ENCODE results near the gene VPS4B.
"Not testable (repeated sequence)": the region's sequence is repeated elsewhere in the genome, so short reads cannot be mapped to it uniquely, and the experiment has no call there.

Gene VPS4B

GRCh38 chr18:63422087-63422863, at the start of gene VPS4B:
TSS of gene VPS4B (minus strand) at chr18:63422476. CDS start at chr18:63422259, 217 bp downstream.
- DNase-seq = peak; percentile 100

GRCh38 chr18:63470751-63471150, 48.5 kb upstream of the VPS4B start:
- no peak for DNase-seq

DNA sequence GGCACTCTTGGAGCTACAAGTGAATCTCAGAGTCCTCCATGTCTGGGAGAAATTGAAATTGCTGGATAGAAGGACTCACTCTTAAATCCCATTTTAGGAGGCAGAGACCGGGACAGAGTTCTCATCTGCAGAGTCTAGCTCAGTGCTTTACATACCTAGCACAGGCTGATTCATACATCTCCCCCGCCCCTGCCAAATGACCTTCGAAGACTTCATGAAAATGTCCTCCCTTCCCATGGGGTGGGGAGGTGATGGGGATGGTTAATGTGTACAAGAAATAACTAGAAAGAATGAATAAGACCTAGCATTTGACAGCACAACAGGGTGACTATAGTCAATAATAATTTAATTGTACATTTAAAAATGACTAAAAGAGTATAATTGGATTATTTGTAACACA, 46.3 kb upstream of the VPS4B start:
- no peak for DNase-seq

- DNase-seq = no peak
These were observed 45.4 kb upstream of the VPS4B start for GRCh38 chr18:63467699-63468098.

GRCh38 chr18:63465059-63465458, 42.8 kb upstream of the VPS4B start:
- DNase-seq = no peak

- DNase-seq = no peak
These were observed 42.2 kb upstream of the VPS4B start for GRCh38 chr18:63464434-63464833.

GRCh38 chr18:63460414-63460813, 38.1 kb upstream of the VPS4B start:
- no peak for DNase-seq

- no peak for DNase-seq
These were observed 35.7 kb upstream of the VPS4B start for GRCh38 chr18:63457977-63458376.

GRCh38 chr18:63454497-63454896, 32.2 kb upstream of the VPS4B start:
- DNase-seq = no peak

GRCh38 chr18:63452751-63453150, 30.5 kb upstream of the VPS4B start:
- DNase-seq = not testable (repeated sequence)

DNA sequence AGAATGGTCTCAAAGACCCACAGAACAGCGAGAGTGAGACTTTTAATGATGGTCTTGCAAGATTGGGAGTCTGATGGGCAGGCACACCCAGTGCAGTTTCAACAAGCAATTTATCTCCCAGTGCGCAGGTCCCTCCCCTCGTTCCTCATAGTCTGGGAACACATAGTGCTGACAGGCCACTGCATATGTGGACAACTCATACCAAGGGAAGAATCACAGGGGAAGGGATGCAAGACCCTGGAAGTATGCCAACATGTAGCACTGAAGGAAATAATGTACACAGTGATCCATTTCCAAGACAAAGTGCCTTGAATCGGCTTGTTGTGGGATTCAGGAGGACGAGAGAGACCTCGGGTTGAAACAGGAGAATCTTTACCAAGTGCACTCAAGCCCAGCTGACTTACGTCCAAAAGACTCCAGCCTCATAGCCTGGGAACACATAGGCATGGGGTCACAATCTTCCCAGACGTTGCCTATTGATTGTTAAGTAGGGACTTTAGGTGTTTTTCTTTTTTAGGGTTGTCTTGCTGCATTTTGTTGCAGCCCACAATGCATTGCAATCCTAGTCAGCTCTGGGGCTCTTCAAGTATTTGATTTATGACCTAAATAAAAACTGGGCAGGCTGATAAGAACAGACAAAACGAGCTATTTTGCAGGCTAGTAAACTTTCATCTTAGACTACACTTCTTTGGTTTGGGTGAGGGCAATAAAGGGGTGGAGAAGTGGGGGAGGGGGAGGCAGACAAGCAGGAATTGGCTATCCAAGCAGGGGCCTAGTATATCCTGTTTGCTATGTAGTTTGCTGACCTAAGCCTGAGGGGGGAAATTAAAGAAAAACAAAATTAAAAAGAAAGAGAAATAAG, 29.8 kb upstream of the VPS4B start:
- DNase-seq = peak; percentile 78

DNA sequence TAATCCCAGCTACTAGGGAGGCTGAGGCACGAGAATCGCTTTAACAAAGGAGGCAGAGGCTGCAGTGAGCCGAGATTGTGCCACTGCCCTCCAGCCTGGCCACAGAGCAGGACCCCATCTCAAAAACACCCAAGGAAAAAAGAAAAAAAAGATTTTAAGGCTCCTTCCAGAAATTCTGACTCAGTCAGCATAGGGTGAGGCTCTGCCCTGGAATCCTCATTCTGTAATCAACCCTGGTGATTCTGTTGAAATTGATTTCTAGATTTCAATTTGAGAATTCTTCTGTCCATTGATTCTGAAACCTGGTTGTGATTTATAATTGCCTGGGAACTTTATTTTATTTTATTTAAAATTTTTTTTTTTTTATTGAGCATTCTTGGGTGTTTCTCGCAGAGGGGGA, 27.1 kb upstream of the VPS4B start:
- DNase-seq = no peak

GRCh38 chr18:63447066-63447465, 24.8 kb upstream of the VPS4B start:
- DNase-seq = no peak

DNA sequence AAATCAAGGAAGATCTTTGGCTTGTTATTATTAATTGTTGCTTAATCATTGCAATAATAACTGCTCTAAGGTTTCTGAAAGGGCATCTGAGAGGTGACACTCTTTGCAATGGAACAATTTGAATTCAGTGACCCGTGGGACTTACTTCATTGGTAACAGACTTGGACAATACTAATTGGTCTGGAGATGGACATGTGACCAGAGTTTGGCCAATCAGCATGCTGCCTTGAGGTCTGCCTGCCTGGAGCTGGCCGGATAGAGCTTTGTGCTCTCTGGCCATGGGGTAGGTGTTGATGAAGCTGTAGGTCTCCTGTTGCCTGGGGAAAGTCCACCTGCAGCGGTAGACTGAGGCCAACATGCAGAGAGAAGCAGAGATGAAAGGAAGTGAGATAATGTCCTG, 24.0 kb upstream of the VPS4B start:
- DNase-seq = no peak

DNA sequence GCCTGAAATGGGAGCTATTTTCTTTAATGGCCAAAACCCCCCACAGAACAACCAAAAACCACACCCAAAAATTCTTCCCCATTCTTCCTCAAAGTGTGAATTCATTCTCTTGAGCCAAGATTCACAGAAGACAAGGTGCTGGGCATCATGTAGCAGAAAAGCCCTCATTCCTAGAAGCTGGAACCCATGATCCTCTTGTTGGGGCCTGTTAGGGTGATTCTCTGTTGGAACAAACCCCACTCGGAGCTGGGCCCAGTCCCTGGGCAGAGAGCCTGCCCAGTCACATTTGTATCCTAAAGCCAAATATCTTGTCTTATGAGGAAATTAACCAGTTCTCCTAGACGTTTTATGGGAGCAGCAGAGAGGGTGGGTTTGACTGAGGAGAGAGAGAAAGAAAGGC, 22.8 kb upstream of the VPS4B start:
- no peak for DNase-seq

- DNase-seq = peak; percentile 90
These were observed 22.3 kb upstream of the VPS4B start for GRCh38 chr18:63444580-63444979.

GRCh38 chr18:63443829-63444228, 21.6 kb upstream of the VPS4B start:
- no peak for DNase-seq

DNA sequence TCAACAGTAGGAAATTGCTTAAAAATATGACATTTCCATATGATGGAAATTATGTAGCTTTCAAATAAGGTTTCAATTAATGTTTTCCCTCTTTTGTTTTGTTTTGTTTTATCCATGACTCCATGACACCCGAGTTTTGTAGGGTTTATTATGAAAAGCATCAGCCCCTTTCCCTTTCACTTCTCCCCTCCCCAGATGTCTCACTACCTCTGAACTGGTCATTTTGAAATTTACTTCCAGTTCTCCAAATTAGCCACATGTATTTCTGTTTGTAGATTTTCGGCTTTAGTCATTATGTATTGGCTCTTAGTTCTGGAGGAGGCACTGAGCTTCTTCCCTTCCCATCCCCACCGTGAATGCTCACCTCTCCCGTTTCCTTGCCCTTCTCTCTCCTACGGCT, 18.6 kb upstream of the VPS4B start:
- no peak for DNase-seq

DNA sequence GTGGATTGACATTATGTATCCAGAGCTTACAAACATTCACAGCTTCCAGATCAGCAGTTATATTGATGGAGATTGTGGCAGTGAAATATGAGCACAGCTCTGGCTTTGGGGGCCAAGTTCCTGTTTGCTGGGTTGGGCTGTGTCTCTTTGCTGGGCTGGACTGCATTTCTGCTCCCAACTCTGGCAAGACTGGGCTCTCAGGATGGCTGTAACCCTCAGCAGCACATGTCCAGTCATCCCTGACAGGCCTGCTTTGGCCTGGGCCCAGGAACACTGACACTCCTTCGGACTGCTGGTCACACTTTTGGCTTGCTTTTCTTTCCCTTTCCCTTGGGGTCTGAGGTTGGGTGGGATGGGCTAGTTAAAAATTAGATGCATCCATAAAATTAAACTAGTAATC, 17.9 kb upstream of the VPS4B start:
- peak; percentile 14 for DNase-seq

- peak; percentile 52 for DNase-seq
These were observed 17.1 kb upstream of the VPS4B start for GRCh38 chr18:63439334-63439733.

- no peak for DNase-seq
These were observed 15.9 kb upstream of the VPS4B start for GRCh38 chr18:63438181-63438580.

DNA sequence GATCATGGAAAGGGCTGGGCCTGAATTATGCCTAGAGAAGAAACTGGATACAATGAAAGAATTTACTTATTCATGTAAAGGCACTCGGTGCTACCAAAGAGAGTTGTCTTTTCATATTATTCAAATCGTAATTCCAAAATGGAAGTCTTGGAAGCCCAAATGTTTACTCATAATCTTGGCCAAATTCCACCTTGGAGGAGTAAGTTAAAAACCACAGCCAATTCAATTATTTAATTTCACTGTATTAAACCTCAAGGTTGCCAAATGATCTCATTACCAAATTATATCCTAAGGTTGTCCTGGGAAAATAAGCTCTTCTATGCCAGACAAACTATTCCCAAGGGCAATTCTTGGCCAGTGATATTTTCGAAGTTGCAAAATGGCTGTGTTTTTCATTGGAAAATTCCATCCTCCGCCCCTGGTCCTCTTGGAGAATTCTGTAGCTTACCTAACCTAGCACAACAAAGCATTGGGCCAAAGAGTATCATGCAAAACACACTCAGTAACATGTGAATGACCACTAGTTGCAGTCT, 11.1 kb upstream of the VPS4B start:
- DNase-seq = peak; percentile 38

DNA sequence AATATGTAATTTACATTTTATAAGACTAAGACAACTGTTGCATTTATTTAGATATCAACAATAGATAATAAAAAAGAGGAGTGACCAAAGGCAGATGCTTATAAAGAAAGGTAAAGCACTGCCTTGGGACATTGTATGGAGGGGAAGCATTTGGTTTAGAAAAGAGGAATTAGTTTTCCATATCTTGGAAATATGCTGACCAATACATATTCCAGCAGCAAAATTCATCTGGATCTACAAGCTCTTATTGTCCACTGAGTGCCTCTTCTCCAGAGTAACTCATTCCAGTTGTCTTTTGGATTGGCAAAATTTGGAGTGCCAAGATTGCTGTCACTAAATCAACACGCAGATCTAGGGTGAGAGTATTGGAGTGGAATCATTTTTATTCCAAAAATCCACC, 8.9 kb upstream of the VPS4B start:
- no peak for DNase-seq

DNA sequence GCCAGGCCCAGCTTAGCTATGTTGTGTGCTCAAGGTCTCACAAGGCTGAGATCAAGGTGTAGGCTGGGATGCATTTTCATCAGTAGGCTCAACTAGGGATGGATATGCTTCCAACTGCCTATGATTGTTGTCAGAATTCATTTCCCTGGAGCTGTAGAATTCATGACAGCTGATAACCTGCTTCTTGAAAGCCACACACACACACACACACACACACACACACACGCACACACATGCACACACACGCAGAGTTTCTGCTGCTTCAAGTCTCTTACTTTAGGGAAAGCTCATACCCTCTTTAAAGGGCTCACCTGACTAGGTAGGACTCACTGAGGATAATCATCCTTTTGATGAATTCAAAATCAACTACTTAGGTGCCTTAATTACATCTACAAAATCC, 8.2 kb upstream of the VPS4B start:
- DNase-seq = no peak

Measured in fibroblast of upper back skin (primary cell).